Nucleus accumbens (tissue), 56 donors: ENCODE measurements around the gene ZNF687.
"Not testable (repeated sequence)": the region's sequence is repeated elsewhere in the genome, so short reads cannot be mapped to it uniquely, and the experiment has no call there.

Experiments
- DNase-seq, 56 donors: peaks; one replicate each; lab custom pipeline; 2025; lab: John Stamatoyannopoulos, UW

Gene ZNF687

GRCh38 chr1:151275341-151275740, 6.8 kb upstream of the ZNF687 start:
- DNase-seq: not testable (repeated sequence)

GRCh38 chr1:151277249-151277648, 4.8 kb upstream of the ZNF687 start:
- no peak for DNase-seq

- DNase-seq: peak; percentile 57 to 96 (median 91)
These were observed 702 bp upstream of the ZNF687 start for GRCh38 chr1:151281225-151281968.

- DNase-seq: peak in 18 of 56 donors; percentile 15 to 63 (median 40)
These were observed 1.0 kb downstream of the ZNF687 start for GRCh38 chr1:151282883-151283725.

- no peak for DNase-seq
These were observed 2.0 kb downstream of the ZNF687 start for GRCh38 chr1:151284013-151284577.

- DNase-seq: no peak
These were observed 4.7 kb downstream of the ZNF687 start for GRCh38 chr1:151286619-151287340.

GRCh38 chr1:151287341-151287699, 5.2 kb downstream of the ZNF687 start:
- no peak for DNase-seq

GRCh38 chr1:151287767-151288500, 5.8 kb downstream of the ZNF687 start:
- DNase-seq: no peak

- DNase-seq: no peak
These were observed 6.4 kb downstream of the ZNF687 start for GRCh38 chr1:151288502-151288901.

GRCh38 chr1:151289080-151289935, 7.2 kb downstream of the ZNF687 start:
- no peak for DNase-seq

GRCh38 chr1:151289991-151290708, 8.1 kb downstream of the ZNF687 start:
- peak in 1 of 56 donors; percentile 19 for DNase-seq

GRCh38 chr1:151290709-151291303, 8.7 kb downstream of the ZNF687 start:
- no peak for DNase-seq

- no peak for DNase-seq
These were observed 10.3 kb downstream of the ZNF687 start for GRCh38 chr1:151292207-151293030.

GRCh38 chr1:151293093-151293492, 11.0 kb downstream of the ZNF687 start:
- DNase-seq: no peak

- peak in 42 of 56 donors; percentile 4 to 81 (median 42) for DNase-seq
These were observed 12.8 kb downstream of the ZNF687 start for GRCh38 chr1:151294742-151295462.

GRCh38 chr1:151309811-151310323, 27.8 kb downstream of the ZNF687 start:
- DNase-seq: no peak
